GM18861 (cell line): ENCODE measurements around the gene APPL2.
"Not testable (repeated sequence)": the region's sequence is repeated elsewhere in the genome, so short reads cannot be mapped to it uniquely, and the experiment has no call there.

ENCODE experiments used
- ATAC-seq: cut with Tn5 transposase; IDR thresholded peaks from one replicate; pipeline ENCODE4 v1.9.1; 2021; ENCODE audit not compliant: unreplicated experiment

APPL2 gene

DNA sequence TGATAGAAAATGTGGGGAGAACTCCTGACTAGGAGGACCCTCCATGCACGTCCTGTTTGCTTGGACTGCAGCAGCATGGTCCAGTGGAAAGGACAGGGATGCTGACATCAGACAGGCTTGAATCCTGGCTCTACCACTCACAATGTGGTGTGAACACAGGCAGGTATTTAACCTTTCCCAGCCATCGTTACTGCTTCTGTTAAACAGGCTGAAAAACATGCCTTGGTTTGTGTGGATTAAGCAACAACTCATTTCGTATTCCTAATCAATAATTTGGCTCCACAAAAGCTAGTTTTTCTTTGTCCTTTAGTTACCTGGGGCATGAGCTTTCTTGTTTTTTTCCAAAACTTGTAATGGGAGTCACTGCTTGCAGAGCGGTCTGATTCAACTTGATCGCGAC, 41.0 kb downstream of the APPL2 start:
- ATAC-seq, result no peak

DNA sequence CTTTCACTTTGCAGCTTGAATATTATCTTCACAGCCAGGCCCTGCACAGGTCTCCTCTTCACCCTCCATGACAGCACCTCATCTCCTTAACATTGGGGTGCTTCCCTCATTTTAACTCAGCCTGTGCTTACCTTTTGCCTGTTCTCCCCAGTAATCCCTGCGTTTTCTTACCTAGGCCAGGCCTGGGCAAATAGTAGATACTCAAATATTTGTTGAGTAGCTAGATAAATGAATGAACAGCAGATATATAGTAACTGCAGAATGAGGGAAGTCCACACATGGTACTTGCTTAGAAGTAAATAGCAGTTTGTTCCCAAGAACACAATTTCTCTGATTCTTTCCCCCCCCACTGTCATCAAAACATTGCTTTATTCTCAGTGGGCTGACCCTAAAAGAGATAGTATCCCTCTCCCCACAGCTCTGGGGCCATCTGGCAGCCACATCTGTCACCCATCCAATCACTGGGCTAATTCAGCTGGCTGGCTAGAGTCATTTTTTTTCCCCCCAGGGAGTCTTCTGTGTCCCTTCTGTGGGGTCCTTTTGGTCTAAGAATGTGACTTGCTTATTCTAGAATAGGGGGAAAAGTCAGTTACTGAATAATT, 43.2 kb downstream of the APPL2 start:
- ATAC-seq, result no peak

DNA sequence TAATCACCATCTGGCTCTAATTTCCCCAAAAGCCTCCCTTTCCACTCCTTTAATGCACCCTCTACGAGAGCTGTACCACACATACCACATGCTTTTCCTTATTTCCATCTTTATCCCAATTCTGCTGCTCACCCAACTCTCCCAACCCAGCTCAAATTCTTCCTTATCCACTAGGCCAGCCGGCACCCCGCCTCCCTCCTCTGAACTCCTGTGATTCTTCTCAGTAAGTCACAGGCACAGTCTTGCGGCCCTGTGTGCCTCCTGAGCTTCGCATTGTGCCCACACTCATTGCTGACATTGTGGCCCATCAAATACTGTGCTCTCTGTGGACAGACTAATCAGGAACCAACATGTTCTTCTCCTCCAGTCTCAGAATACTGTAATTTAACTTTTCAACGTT, 45.4 kb downstream of the APPL2 start:
- no peak for ATAC-seq

DNA sequence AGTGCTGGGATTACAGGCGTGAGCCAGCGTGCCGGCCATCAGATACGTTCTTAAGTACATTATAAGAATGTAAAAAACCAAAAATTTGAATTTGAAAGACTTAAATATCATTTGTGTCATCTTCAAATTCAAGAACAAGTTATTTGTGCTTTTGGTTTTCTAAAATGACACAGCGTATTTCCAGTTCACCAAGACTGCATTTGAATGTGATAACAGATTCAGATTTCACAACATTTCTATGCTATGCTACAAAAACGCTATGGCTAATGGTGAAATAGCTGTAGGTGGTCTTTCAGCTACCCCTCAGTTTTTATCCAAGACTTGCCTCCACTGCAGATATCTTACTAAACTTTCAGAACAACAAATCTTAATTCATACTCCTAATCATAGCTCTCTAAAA, 46.7 kb downstream of the APPL2 start:
- no peak for ATAC-seq

DNA sequence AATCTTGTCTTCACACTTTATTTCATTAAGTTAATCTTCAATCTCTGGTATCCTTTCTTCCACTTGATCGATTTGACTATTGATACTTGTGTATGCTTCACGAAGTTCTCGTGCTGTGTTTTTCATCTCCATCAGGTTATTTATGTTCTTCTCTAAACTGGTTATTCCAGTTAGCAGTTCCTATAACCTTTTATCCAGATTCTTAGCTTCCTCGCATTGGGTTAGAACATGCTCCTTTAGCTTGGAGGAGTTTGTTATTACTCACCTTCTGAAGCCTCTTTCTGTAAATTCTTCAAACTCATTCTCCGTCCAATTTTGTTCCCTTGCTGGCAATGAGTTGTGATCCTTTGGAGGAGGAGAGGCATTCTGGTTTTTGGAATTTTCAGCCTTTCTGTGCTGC, 52.0 kb downstream of the APPL2 start:
- ATAC-seq, result not testable (repeated sequence)

DNA sequence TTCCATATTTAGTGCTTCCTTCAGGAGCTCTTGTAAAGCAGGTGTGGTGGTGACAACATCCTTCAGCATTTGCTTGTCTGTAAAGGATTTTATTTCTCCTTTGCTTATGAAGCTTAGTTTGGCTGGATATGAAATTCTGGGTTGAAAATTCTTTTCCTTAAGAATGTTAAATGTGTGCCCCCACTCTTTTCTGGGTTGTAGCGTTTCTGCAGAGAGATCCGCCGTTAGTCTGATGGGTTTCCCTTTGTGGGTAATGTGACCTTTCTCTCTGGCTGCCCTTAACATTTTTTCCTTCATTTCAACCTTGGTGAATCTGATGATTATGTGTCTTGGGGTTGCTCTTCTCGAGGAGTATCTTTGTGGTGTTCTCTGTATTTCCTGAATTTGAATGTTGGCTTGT, 52.6 kb downstream of the APPL2 start:
- not testable (repeated sequence) for ATAC-seq

DNA sequence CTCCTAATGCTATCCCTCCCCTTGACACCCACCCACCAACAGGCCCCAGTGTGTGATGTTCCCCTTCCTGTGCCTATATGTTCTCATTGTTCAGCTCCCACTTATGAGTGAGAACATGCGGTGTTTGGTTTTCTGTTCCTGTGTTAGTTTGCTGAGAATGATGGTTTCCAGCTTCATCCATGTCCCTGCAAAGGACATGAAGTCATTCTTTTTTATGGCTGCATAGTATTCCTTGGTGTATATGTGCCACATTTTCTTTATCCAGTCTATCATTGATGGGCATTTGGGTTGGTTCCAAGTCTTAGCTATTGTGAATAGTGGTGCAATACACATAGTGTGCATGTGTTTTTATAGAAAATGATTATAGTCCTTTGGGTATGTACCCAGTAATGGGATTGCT, 56.9 kb downstream of the APPL2 start:
- not testable (repeated sequence) for ATAC-seq

DNA sequence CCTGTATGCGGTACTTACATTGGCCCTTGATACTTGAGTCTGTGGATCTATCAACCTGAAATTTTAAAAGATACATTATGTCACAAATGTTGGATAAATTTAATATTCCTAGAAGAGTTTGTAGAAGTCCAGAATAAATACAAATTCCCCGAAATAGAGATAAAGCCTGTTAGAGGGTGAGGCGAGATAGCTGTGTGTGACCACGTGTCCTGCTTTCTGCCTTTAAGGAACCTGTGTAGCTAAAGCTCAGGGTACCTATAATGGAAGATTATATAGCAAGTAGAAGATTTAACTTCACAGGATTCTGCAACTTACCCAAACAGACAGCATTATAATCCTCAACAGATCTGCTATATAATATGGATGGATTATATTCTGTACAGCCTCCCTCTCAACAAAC, 58.8 kb downstream of the APPL2 start:
- no peak for ATAC-seq

DNA sequence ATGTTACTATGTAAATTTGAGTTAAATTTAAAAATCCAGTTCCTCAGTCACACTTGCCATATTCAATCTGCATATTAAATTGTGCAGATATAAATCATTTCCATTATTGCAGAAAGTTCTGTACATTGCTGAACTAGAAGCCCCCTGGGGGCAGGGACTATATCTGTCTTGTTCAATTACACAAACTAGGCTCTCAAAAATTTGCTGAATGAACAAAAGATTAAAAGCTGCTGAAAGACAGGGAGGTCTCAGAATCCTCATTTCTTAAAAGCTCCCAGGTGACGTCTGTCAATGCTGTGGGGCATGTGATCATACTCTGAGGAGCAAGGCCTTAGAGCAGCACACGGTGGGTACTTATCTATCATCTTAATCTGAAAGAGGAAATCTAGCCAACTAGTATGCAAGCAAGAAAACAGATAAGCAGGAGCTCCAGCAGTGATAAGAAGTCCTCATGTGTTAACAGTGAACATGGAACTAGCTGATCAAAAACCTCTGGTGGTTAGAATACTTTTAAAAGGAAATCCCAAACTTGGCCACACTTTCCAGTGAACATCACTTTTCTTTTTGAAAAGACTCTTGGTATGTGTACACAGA, 60.5 kb downstream of the APPL2 start:
- ATAC-seq, result no peak

DNA sequence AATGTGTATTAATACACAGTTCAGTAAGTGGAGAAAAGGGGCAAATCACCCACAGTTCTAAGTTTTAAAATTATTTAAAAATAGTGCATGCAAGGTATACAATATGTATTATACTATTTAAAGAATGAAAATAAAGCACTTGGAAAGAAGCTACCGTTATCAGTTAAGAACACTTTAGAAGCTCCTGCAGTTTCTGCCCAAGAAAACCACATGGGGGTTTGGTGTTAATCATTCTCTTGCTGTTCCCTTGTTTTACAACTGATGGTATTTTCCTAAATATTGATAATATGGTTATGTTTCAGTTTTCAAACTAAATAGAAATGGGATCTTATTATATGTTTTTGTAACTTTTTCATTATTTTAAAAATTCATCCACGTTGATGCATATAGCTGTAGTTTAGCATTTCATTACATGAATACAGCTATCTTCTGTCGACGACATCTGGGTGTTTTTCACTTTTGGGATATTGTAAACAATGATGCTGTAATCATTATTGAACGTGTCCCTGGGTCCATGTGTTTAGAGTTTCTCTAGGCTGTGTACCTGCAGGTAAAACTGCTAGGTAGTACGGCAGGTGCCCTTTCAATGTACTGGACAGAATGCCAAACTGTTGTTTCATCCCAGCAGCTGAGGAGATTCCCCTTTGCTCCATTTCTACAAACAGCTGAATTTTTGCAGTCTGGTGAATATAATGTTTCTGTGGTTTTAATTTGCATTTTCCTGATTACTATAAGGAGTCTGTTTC, 64.1 kb downstream of the APPL2 start:
- no peak for ATAC-seq

DNA sequence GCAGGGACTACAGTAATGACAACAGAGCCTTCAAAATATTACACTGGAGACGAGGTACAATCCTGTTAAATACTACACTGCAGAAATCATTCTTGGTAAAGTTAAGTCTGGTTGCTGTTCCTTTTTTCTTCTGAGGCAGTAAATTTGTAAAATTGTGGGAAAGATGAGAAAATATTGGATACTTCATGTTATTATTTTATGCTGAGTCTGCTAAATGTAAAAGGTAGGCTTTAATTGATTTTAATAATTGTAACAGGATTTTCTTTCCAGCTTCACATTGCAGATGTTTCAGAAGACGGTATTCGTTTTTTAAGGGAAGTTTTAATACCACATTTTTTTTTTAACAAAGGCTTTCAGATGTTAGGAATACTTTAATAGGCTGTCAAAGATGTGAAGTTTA, 65.8 kb downstream of the APPL2 start:
- ATAC-seq, result no peak

DNA sequence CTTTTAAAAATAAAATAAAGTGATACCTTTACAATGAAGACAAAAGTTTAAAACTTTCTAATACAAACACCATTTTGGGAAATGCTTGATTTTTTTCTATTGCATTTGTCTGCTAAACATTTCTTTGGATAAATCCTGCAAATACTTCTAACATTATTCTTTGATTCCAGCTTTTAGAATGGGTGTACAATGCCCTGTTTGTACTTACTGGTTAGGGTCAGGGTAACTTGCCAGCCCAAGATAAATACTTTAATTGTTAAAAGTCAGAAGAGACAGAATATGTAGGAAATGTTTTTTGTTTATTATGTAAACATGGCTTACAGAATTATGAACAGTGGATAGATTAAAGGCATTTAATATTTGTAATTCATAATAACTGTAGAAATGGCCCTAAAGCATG, 68.0 kb downstream of the APPL2 start:
- ATAC-seq, result no peak

DNA sequence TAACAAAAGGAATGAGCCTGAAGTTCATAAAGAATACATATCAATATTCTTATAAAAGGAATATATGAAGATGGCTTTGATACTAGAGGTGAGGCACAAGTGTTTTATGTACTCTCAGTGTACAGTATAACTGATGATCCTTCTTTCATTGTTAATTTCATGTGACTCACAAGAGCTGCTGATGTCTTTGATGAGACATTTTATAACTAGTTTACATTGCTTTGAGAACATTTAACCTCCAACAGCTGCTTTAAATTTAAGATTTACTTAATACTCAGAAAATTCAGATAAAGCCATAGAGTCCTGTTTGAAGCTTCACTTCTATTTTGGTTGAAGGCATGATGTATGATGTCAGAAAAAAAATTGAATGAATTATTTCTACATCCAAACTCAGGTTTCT, 68.6 kb downstream of the APPL2 start:
- no peak for ATAC-seq

DNA sequence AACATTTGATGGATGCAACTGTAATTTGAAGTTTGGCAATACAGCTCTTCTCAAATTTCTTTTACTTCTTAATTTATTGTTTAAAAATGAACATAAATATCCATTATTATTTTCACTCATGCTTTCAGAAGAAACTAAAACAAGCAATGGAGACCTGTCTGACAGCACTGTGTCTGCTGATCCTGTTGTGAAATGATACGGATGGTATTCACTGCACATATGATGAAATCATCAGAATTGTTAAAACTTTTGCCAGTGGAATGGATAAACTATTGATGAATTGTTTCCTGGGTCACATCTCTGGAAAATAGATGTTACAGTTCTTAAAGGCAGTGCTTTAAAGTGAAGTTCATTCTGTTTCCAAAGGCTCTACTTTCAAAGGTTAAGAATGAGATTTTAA, 69.2 kb downstream of the APPL2 start:
- ATAC-seq, result no peak

DNA sequence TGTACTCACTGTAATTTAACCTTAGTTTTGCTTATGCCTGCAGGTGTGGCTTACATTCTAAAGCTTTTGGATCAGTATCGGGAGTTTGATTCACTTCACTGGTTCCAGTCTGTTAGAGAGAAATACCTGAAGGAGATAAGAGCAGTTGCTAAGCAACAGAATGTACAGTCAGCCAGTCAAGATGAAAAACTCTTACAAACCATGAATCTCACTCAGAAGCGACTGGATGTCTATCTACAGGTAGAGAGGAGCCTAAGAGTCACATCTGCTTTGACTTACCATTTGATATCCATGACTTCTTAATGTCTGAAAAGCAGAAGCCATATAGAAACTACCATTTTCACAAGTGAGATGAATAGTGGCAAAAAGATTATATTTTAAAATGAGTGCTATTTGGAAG, 71.9 kb downstream of the APPL2 start:
- no peak for ATAC-seq

DNA sequence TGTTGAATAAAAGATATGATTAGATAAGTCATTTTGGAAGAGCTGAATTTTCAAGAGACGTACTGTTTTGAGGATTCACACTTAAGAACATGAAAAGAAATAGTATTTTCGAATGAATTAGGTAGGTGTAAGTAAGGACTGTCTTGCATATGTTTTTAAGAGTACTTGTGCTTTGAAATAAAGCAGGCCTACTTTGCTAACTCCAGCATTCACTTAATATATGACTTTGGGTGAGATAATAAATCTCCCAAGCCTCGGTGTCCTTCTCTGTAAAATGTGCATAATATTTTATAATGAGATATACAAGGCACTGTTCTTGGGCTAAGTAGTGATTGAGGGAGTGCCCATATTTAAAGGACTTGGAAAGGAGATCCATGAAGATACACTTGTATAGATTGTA, 73.8 kb downstream of the APPL2 start:
- ATAC-seq, result no peak

DNA sequence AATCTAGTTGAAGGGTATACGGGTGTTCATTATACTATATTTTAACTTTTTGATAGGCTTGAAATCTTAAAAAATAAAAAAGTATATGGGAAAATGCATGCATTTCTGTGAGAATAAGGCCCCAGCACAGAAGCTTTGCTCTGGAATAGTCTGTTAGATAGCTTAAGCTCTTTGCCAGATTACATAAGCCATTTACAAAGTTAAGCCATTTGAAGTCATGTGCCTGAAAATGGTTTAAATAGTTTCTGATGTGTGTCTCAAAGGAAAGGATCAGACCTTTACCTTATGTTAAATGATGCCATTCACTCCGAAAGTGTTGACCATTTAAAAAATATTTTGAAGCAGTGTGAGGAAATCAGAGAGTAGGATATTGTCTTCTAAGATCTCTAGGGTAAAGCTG, 77.1 kb downstream of the APPL2 start:
- no peak for ATAC-seq

DNA sequence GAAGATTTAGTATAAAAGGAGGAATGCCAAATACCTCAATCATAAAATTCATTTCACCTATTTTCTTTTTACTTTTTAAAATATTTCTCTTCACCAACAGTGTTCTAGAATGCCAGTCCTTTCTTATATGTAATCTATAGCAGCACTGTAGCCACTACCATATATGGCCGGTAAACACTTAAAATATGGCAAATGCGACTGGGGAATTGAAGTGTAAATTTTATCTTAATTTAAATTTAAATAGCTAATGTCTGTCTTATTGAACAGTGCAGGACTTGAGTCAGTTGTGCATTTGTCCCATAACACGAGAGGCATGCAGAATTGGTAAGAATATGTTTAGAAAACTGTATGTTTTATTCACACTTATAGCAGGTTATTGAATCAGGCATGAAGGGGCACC, 78.4 kb downstream of the APPL2 start:
- no peak for ATAC-seq

DNA sequence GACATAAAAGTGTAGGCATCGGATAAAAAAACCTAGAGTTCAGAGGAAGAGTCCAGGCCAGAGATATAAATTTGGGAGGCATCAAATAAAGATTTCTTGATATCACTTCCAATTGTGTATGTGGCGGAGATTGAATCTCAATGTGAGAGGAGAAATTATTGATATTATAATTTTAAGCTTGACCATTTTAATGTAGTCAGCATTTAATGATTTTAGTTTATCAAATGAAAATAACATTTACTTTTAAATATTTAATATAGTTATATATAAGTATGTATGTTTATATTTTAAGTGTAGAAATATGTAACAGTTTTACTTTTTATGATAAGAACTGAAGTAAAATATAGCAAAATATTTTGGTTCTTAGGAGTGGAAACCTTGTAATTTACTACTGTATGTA, 79.7 kb downstream of the APPL2 start:
- no peak for ATAC-seq

DNA sequence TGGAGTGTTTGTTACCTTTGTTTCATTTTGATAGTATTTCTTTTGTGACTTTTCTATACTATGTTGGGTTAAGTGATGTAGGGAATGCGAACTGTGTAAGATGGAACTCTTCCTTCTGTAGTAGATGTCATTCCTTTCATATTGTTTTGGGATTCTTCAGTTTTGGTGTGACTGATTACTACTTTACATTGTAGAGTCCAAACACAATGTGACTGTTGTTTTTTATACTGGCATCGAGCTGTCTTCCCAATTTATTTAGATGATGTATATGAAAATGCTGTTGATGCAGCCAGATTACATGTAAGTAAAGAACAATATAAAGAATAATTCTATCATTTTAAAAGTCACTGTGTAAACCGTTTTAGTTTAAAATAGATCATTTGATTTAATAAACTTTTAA, 93.7 kb downstream of the APPL2 start:
- ATAC-seq, result no peak

DNA sequence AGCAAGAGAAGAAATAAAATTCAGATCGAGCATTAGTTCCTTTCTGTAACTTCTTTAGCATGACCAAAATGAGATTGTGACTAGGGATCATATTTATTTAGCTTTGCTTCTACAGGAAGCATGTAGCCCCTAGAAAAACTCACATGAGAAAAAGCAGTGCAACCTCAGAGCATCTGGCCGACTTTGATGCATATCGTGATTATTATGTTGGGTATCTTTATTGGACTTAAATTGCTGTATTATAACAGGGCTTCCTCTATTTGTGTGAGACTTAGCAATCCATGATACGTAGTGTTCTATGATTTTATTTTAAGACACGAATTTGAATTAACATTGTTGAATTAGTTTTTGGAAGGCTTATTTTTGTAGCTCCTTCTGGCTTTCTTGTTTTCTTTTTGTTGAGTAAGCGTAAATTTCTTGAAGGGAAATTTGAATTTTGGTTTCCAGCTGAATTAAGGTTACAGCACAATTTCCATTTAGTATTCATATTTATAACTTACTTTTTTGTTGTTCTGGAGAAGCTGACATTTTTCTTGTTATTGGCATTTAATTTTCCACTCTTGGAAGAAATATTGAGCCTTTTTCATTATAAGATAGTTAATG, 94.6 kb downstream of the APPL2 start:
- ATAC-seq, result no peak

DNA sequence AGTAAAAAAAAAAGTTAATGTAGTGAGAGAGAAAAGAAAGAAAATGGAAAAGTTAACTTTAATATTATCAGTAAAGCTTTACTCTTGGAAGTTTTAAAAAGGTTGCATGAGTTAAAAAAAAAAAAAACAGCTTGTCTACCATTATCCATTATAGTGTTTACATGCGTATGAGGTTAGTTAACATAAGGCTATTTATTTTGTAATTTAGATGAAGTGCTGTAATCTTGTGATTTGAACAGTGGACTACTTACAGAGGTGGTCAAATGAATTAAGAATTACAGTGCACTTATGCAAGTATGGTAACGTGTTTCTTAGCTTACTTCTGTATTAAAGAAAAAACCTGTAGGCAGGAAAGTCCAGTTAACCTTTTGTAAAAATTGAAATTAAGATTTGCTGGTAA, 97.7 kb downstream of the APPL2 start:
- no peak for ATAC-seq
